HG02981 (cell line): ENCODE data around the gene COX19.

ENCODE experiments used
- ATAC-seq: cut with Tn5 transposase; IDR thresholded peaks from one replicate; pipeline ENCODE4 v1.9.1; 2021; ENCODE audit warnings: mild to moderate bottlenecking, moderate library complexity; ENCODE audit not compliant: unreplicated experiment

COX19 gene

DNA sequence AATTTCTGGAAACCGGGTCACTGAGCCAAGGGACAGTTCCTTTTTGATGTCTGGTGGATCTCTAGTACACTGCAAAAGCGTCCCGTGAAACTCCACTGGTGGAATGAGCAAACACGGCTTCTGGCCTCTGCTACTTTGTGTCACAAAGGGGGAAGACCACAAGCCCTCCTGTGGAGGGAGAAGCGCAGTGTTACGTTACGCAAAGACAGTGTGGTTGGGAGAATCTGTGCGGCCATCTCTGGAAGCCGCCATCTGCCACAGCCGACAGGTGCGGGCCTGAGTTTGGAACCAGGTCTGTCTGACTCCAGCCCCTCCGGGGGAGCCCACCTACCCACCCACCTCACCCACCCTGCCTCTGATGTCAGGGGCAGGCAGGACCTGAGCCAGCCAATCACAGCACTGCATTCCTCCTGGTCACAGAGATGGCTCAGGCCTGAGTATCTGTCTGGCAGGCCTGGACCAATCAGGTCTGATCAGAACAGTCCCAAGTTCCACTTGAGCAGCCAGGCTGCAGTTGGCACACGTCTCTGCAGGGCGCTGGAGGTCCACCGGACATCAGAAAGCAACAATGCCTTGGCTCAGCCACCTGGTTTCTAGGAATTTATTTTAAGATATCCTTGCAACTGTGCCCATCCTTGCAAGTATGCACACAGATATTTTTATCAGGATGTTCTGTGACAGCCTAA, 4.7 kb upstream of the COX19 start:
- no peak for ATAC-seq

DNA sequence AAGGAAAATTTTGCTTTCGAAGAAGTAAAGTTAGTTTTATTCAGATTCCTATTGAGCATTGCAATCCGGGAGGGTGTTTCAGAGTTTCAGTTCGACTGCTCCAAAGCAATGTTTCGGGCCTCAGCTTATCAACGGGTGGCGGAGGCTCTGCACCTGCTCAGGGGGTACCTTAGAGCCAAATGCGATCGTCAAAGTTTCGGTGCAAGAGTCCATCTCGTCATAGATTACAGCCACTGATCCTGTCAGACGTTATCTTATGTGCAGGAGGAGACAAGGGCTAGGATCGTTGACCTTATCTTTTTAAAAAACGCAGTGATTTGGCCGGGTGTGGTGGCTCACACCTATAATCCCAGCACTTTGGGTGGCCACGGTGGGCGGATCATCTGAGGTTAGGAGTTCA, 3.8 kb upstream of the COX19 start:
- no peak for ATAC-seq

DNA sequence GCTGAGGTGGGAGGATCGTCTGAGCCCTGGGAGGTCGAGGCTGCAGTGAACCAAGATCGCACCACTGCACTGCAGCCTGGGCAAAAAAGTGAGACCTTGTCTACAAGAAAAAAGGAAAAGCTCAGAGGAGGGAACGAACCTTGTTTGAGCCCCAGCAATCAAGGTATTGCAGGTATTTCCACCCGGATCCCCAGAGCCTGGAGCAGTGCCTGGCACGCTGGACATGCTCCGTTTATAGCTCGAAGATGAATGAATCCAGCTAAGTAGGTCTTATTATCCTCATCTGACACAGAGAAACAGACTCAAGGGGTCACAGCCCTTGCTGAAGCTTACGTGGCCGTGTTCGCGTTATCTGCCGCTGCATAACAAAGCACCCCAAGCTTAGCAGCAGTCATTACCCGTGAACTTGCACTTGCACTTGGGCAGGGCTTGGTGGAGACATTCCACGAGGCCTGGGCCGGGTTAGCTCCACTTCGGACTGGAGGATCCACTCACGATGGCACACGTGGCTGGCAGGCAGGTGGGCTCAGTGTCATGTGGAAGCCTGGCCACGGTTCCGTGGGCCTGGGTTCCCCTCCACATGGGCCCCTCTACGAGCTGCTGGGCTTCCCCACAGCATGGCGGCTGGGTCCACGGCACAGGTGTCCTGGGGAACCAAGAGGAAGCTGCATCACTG, 3.2 kb upstream of the COX19 start:
- no peak for ATAC-seq

DNA sequence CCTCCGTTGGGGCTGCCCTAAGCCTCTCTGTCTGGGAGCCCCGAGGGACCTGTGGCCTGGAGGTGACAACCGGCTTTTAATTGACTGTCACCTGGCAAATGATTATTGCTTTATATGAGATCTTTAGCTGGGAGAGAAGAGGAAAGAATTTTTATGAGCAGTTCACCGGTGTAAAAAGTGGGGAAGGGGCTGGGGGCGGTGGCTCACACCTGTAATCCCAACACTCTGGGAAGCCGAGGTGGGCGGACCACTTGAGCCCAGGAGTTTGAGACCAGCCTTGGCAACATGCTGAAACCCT, 2.6 kb upstream of the COX19 start:
- ATAC-seq: no peak

DNA sequence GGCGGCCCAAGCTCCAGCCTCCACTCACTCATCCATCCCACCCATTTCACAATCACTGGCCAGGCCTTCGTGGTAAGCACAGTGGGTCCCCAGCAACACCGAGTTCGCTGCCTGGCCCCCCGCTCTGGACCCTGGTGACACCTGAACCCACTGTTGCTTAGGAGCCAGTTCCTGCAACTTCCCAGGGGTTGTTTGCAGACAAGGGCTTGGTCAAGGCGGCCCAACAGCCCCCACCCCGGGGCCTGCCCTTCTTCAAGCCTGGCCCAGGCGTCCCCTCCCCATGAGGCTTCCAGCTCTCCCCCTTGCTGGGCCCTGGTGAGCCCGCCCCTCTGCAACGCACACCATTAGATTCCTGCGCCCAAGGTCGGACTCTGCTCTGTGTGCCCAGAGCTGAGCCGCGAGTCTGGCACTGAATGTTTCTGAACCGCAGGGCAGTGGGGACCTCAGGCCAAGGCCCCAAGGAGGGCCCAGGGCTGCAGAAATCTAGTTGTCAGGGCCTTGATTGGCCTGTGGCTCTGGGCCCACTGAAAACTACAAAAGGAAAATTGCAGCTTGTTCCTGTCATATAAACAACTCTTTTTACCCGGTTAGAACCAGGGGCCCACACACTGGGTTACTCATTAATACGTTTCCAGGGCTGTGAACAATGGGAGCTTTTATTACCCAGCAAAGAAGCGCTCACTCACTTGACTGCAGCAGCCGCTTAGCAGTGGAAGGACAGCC, 2.1 kb upstream of the COX19 start:
- ATAC-seq: peak; percentile 38

DNA sequence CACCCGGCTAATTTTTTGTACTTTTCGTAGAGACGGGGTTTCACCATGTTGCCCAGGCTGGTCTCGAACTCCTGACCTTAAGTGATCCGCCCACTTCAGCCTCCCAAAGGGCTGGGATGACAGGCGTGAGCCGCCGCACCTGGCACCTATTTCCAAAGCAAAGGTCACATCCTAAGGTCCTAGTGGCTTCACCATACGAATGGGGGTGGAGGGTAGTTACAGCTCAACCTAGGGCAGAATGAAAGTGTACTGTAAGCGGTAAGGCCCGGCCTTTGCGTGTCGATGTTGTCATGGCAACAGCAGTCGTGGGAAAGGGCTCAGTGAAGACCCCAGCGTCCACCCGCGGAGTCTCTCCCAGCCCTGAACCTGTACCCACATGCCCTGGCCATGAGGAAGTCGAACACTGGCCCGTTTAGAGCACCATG, 1.6 kb upstream of the COX19 start:
- no peak for ATAC-seq

DNA sequence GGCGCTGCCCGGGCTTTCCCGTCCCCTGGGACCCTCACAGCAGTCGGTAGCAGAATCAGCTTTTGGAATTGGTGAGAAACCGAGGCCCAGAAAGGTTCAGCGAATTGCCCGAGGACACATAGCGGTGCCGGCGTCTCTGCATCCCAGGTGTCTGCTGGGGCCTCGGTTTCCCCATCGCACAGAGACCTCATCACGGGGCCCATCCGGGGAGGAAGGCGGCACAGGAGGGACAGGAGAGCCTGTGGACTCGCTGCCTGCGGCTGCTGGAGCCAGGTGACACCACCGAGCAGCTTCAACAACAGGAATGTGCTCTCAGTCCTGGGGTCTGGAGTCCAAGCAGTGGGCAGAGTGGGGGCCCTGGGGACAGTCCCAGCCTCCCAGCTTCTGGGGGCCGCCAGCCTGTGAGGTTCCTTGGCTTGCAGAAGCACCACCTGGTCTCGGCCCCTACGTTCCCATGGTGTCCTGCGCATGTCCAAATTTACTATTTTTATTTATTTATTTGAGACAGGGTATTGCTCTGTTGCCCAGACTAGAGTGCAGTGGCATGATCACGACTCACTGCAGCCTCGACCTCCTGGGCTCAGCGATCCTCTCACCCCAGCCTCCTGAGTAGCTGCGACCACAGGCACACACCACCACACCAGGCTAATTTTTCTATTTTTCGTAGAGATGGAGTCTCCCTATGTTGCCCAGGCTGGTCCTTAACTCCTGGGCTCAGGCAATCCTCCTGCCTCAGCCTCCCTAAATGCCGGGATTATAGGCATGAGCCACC, 539 bp upstream of the COX19 start:
- ATAC-seq: no peak

DNA sequence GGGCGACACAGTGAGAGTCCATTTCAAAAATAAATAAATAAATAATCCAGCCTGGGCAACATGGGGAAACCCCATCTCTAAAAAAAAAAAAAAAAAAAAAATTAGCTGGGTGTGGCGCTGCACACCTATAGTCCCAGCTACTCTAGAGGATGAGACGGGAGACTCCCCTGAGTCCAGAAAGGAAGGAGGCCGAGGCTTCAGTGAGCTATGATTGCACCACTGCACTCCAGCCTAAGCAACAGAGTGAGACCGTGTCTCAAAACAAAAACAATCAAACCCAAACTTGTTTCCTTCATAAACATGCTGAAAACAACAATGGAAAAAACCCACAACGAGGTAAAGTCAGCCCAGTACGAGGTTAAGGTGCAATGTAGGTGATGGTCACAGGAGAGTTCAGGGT, 1.2 kb downstream of the COX19 start:
- no peak for ATAC-seq

DNA sequence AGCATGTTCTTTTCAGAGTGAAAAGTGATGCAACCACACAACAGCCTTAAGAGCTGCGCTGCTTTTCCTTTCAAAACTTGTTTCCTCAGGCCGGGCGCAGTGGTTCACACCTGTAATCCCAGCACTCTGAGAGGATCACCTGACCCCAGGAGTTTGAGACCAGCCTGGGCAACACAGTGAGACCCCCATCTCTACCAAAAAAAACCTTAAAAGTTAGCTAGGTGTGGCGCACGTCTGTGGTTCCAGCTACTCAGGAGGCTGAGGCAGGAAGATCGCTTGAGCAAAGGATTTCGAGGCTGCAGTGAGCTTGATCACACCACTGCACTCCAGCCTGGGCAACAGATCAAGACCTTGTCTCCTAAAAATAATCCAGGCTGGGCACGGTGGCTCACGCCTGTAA, 2.0 kb downstream of the COX19 start:
- no peak for ATAC-seq

DNA sequence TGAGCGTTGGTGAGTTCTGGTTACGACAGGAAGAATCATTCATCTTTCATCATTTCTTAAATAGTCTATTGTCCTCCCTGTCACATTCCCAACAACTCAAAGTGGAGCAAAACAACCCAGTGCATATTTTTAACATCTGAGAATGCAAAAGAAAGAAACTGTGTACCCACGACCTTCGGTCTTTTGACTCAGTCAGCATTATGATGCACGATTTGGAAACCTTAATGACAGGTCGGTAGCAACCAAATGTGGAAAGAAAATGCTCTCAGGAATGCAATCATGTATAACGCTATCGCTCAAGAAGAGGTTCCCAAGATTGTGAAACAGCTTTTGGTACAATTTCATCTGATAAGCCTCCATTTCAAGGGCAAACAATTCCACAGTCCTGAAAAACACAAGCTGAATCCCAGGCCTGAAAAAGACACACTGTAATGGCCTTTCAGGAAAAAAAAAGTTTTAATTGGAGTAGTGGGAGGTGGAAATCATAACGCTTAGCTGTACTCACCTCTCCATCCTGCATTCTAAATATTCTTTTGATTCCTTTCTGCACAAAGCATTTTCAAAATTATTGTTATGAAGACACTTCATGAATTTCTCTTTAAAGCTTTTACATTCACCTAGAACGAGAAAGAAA, 2.6 kb downstream of the COX19 start:
- no peak for ATAC-seq

DNA sequence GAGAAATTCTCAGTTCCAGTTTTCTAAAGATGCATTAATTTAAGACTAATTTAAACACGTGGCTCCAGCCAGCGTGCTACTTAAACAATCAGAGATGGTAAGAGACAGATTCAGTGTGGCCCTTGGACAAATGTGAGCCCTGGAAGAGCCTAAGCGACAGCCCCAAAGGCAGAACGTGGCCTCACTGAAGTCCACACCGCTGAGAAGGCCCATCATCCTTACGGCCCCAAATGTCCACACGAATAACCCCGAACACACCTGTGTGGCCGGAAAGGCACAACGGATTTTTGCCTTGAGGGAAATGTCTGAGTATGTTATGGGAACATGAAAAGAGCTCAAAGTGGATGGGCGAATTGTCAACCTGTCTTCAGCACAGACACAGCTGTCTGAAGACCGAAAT, 3.2 kb downstream of the COX19 start:
- ATAC-seq: no peak

DNA sequence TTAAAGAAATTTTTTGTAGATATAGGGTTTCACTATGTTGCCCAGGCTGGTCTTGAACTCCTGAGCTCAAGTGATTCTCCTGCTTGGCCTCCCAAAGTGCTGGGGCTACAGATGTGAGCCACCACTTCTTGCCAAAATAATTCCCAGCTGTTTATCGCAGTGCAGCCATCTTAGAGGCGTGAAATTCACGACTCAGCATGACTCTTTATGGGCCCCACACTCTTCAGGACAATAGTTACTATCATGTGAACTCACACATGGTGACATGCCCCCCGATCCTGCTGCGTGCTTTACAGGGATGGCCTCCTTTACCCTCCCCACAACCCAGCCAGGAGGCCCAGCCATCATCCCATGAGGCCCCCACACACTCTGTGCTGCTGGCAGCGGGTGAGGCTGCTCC, 4.6 kb downstream of the COX19 start:
- no peak for ATAC-seq

DNA sequence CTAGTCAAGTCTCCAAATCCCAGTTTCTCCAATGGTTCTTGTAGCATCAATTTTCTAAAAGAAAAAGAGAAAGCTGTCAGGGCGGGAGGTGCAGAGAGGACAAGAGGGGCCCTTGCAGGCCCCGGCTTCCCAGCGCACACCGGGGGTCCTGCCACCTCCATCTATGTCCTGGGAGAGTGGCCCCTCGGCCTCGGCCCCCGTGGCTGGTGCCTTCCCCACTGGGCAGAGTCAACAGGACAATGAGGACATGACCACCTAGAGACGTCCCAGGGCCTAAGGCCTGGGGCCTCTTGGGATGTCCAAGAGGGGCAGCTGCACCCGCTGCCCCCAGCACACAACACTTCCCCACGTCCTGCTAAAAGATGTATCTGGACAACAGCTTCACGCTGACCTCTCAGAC, 5.9 kb downstream of the COX19 start:
- ATAC-seq: no peak

DNA sequence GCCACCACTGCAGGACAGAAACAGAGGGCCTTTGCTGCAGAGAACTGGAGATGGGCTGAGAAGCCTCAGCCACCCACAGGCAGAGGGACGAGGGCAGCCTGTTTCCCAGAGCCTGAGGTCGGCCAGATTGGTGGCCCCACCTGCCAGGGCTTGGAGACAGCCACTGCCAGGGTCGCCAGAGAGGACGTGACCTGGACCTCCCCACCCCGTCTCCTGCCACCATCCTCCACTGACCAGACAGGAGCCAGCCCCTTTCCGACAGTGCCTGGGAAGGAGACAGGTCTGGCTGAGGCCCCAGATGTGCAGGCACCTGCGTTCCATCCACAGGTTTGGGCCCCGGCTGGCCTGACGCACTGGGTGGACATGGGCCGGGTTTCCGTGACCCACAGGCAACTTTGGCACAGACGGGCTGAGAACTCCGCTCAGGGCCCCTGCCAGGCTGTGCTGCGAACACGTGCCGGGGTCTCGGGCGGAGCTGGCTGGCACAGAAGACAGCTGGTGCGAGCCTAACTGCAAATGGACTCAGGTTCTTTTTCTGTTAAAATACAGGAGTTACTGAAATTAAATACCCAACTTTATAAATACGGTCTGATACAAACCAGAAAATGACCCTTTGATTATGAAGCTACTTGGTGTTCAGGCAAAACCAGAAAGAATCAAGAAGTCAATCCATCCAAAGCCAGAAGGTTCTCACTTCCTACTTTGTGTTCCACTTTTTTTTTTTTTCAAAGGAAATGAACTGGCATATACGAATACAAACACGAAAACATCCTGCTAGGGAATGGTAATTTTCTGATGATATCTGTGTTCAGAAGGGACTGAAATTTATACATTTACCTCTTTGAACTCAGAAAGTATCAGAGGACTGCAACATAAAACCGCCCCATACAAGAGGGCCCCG, 6.9 kb downstream of the COX19 start:
- ATAC-seq: no peak

DNA sequence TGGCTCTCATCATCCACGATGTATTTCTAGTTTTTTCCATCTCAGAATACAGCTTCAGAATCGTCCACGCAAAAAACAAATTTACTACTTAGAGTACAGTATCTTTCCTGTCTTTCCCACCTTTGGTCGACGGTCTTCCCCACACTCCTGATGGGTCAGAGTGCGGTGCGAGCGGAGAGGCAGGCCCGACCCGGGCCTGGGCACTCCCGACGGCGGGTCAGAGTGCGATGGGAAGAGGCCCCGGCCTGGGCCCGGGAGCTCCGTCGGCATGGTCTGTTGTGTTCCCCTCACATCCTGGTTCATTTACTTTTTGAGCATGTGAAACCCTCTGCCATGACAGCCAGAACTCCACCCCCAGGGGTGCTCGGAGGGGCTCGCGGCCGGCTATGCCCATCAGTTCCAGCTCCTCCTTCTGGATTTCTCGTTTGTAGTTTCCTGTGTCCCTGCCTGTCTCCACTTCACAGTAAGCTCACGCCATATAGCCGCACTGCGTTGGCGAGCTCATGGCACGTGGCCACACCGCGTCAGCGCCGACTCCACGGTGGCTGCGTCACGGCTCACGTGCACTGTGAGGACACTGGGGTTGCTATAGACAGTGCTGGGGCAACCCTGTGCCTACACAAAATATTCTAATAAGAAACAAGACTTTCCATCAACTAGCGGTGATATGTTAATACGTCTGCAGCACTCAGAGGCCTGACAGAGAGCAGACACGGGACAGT, 7.8 kb downstream of the COX19 start:
- no peak for ATAC-seq

DNA sequence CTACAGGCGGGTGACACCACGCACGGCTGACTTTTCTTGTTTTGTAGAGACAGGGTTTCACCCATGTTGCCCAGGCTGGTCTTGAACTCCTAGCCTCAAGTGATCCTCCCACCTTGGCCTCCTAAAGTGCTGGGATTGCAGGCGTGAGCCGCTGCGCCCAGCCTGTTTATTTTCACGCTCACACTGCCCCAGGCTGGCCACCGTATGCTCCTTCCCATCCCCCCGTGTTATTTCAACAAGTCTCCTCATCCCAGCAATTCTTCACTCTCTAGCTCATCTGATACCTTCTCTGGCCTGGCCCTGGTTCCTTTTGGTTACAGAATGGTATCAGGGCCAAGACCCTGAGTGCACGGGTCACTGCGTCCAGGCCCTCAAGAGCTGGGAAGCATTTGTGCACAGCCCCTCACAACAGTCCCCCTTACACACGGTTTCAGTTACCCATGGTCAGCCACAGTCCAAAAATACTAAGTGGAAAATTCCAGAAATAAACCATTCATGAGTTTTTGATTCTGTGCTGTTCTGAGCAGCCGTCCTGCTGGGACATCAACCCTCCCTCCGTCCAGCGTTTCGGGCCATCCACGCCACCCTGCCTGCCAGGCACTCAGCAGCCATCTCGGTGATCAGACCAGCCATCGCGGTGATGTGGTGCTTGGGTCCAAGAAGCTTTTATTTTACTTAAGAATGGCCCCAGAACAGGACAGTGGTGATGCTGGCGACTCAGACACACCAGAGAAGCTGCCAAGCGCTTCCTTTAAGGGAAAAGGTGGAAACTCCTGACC, 8.9 kb downstream of the COX19 start:
- no peak for ATAC-seq

DNA sequence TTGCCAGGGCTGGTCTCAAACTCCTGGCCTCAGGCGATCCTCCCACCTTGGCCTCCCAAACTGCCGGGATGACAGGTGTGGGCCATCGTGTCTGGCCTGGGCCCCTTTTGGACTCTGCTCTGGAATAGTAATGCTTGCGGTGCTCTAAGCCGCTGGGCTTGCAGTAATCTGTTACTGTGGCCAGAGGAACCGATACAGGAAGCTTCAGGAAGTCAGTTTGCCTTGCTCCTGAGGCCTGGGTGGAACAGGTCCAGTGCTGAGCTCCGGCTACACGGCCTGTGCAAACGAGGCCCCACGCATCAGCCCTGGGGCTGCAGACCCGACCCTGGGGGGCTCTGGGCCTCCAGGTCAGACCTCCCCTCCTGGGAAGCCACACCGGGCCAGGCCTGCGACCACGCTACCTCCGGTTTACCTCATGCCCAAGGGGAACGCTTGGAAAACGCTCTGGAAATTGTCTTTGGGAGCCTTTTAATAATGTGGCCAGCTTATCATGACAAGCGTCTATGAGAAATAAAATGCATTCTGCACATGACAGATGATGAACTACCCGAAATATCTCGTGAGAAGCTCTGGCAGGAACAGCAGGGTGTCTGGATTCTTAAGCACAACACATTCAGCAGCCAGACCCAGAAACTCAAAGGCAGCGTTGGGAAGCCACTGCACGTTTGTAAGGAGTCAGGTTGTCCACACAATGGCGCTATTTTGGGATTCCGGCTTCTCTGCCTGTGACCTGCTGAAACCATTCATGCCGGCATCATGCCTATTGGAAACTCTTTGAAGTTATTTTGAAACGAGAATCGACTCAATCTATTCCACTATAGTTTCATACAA, 10.7 kb downstream of the COX19 start:
- no peak for ATAC-seq
